ENCODE measurements around the gene TRIL. TPM values are rescaled to one million over a fixed set of nuclear protein-coding genes. Genes with fewer than 3 reads are reported as not detected.

Gene TRIL
- total and polyA plus RNA-seq, 10 donors, result 0.33 to 10.0 (median 3.9) TPM

DNA sequence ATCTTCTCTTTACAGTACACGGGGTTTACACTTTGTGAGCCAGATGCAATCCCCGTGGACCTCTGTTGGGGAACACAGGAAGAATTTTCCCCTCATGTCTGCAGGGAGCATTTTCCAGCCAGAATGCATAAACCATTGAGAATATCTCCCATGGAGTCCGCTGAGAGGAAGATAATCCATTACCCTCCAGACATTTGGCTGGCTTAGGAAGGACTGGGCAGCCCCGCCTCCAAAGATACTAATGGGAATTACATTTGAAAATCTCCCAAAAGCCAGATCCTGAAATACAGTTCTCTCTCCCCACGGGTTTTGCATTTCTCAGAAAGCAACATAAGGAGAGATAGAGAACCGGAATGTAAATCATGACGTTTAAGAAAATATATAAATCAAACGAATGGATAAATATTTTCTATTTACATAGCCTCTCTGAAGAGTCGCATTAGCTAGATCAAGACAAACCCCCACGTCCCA lies 53.5 kb downstream of the TRIL start:
- WGBS, 5 donors, result 70 to 91% (median 80%) methylated on average over 10 of the region's 10 CpGs
- Histone ChIP-seq H3K4me3 (peak overlapping the region in 3 of 8 donors; percentile 24 to 46 (median 27)), H3K9me3 (no peaks in the 10 kb centered on the region), H3K27ac (no peak overlapping the region), H3K4me1 (no peaks in the 10 kb centered on the region), H3K27me3 (replicated peaks in 1 of 7) (peaks cover 0 to 9% (median 0%) of the 10 kb centered on the region in 7 donors), H3K36me3 (no peaks in the 10 kb centered on the region)
- no peak for DNase-seq
- TF ChIP-seq POLR2AphosphoS5 (IDR thresholded peaks at IDR 0.05) (no peak), POLR2A (IDR thresholded peaks at IDR 0.05) (no peak)
- TF ChIP-seq, protein P1, sequence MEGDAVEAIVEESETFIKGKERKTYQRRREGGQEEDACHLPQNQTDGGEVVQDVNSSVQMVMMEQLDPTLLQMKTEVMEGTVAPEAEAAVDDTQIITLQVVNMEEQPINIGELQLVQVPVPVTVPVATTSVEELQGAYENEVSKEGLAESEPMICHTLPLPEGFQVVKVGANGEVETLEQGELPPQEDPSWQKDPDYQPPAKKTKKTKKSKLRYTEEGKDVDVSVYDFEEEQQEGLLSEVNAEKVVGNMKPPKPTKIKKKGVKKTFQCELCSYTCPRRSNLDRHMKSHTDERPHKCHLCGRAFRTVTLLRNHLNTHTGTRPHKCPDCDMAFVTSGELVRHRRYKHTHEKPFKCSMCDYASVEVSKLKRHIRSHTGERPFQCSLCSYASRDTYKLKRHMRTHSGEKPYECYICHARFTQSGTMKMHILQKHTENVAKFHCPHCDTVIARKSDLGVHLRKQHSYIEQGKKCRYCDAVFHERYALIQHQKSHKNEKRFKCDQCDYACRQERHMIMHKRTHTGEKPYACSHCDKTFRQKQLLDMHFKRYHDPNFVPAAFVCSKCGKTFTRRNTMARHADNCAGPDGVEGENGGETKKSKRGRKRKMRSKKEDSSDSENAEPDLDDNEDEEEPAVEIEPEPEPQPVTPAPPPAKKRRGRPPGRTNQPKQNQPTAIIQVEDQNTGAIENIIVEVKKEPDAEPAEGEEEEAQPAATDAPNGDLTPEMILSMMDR (IDR thresholded peaks at IDR 0.05 in 8 of 11, conservative IDR thresholded peaks at IDR 0.05 in 3 of 11), result no peak
- intact Hi-C loops (cut with DNase I; ENCODE audit: low total_unique reads), result no loop called here

DNA sequence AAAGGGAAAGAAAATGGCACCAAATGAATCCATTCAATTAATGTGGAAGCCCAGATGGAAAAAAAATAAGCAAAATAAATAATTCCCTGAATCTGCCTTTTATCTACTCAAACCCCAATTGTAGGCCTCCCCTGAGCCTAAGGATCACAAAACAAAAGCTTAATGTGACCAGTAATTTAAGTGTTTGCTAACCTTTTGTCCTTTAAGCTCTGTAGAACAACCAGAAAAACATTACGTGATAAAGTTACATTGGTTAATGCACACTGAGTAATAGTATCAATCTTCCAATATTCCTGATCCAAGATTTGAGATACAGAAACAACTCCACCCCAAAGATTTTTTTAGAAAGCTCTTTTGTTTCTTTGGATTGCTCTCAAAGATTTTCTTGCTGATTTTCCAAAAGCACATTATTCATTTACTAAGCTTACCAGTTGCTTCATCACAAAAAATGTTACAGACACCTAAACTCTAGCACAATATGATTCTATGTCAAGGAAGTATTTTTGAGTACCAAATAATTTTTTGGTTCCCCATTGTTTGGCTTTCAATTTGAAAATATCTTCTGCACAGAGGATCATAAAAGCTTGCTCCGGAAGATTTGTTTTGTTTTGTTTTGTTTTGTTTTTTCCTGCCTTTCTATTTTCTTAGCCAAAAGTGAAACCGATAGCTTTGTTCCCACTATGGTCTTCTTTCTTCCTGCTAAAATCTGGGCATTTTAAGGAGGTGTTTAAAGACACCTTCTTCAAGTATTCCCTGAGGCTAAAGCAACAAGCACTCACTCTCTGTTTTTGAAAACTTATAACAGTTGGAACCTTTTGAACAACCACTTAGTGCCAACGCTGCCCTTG lies 54.2 kb downstream of the TRIL start:
- intact Hi-C loops (cut with DNase I; ENCODE audit: low total_unique reads), result no loop called here
- H3K36me3 ChIP-seq, result no peaks in the 10 kb centered on the region
- H3K9me3 ChIP-seq, result no peaks in the 10 kb centered on the region
- no peaks in the 10 kb centered on the region for H3K4me1 ChIP-seq
- TF ChIP-seq, protein P1 (IDR thresholded peaks at IDR 0.05 in 8 of 11, conservative IDR thresholded peaks at IDR 0.05 in 3 of 11), result no peak
- peak overlapping the region in 3 of 8 donors; percentile 24 to 46 (median 27) for H3K4me3 ChIP-seq
- peaks cover 0 to 9% (median 0%) of the 10 kb centered on the region in 7 donors for H3K27me3 ChIP-seq (replicated peaks in 1 of 7)
- 68 to 79% (median 72%) methylated on average over 4 of the region's 4 CpGs for WGBS, 5 donors
- H3K27ac ChIP-seq, result no peak overlapping the region
- no peak for DNase-seq

Other genes with a start within 250 kb of the TRIL start
- 100 to 1,000 TPM; 107 to 259 (median 141) TPM for gene CPVL, start 188.2 kb upstream of the TRIL start, total RNA-seq
- gene CPVL, start 188.2 kb upstream of the TRIL start, polyA plus RNA-seq, result 10 to 100 TPM; 18.7 to 33.6 (median 30.8) TPM
- gene CHN2, start 236.4 kb upstream of the TRIL start, total RNA-seq, result 10 to 100 TPM; 20.0 to 52.0 (median 35.3) TPM
- gene CHN2, start 236.4 kb upstream of the TRIL start, polyA plus RNA-seq, result 1 to 10 TPM; 4.2 to 8.2 (median 4.6) TPM

Data from spleen (tissue), 11 donors.